ENCODE data around the gene LPAR3.
A peak's percentile ranks its signal among the peaks of the same experiment; 100 is the strongest.

LPAR3 gene

DNA sequence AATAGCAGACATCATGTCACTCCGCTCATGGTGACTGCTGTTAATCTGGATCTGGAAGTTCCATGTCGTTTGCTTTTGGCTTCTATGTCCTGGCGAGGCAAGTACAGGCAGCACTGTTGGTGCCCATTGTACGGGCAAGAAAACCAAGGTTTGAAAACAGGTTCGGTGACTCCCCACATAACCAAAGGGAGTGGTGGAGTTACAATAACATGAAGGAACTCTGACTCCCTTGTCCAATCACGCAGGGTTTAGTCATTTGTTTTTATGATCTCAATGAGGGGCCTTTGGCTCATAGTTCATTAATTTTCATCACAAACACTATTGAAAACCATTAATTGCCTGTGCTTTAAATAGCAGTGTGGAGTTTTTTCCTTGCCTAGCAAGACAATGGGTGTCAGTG is 119.8 kb downstream of the LPAR3 start:
- DNase-seq, result no peak

GRCh38 chr1:84772428-84772943 is 120.5 kb downstream of the LPAR3 start:
- DNase-seq, result peak; percentile 49

DNA sequence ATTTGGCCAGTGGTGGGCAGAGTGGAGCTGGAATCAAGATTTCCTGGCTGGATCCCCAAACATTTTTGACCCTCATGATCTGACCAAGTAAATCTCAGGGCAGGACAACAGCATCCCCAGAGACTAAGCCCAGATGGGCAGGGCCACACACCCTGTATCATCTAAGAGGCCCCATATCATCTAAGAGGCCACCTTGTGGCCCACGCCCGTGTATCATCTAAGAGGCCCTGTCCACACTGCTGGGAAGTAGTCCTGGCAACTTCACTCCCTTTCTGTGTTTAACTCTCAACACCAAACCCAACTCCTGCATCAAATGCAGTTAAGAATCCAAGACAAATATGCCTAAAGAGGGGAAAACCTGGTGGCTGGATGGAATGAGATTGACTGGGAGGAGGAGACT is 121.1 kb downstream of the LPAR3 start:
- no peak for DNase-seq

- no peak for DNase-seq
Measured at GRCh38 chr1:84770481-84770880, 122.5 kb downstream of the LPAR3 start.

DNA sequence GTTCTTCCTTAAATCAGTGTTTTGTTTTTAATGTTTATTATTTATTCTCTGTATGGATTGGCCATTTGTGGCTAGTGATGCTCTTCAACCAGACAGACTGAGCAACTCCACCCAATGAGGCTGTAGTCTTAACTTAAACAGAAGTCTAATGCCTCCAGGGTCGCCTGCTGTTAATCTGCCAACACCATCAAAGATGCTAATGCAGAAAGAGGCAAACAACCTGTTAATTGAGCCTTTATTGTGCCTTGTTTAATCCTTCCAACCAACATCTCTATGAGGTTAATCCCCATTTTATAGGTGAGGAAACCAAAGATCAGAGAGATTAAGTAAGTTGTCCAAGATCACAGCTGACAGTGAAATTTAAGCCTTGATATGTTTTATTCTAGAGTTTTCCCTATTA is 123.4 kb downstream of the LPAR3 start:
- no peak for DNase-seq

DNA sequence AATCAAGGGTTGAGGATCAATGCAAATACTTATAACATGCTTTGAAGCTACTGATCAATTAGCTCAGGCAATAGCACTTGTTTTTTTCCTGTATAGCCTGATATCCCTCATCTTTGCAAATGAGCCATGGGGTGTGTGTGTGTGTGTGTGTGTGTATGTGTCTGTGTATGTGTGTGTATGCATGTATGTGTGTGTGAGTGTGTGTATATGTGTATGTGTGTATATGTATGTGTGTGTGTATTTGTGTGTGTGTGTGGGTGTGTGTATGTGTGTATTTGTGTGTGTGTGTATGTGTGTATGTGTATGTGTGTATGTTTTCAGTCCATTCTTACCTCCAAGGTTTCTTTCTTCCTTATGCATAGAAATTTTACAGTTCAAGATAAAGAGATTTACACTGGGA is 124.4 kb downstream of the LPAR3 start:
- DNase-seq, result no peak

DNA sequence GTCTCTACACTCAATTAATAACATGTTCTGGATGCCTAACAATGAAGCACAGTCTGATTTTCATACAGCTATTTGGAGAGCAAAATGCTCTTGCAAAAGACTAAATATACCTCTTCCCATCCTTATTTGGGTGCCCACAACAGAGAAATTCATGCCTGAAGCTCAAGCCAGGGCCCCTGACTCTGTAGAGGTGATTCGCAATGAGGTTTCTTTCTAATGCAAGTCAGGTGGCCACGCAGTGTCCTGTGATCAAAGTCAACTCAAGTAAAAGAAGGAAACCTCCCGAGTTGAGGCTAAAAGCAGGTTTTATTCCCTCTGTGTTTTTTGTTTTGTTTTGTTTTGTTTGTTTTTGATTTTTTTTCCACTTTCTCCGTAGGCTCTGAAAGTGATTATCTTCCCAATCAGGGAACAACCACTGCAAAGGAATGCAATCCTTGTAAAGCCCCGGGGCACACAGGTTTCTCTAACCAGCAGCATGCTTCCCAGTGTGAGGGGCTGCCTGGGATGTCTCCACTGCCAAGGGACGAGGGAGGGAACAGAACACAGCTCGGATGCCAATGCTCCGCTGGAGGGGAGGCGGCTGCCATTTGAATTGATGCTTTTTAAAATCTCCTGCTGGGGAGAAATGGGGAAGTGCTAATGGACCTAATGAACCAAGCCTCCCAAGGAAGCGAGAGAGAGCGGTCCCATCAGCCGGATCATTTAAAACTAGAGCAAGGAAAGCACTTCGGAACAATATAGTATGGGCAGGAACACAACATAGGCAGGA is 128.9 kb downstream of the LPAR3 start:
- no peak for DNase-seq

- DNase-seq, result no peak
Measured at GRCh38 chr1:84762664-84763063, 130.3 kb downstream of the LPAR3 start.

Measured in NCI-H748 treated with DMSO at 0.1 percent for 48 hours (cell line).